A549 (cell line): ENCODE measurements around the gene ROBO1. TPM values are rescaled to one million over a fixed set of nuclear protein-coding genes. Genes with fewer than 3 reads are reported as not detected.

ENCODE experiments used
- ATAC-seq, 2 experiments: fragments of 200-7000 bp in 1 of 2; fragments of >200 bp in 1 of 2; cut with Nextera tagmentation in 1 of 2; cut with Tn5 transposase in 1 of 2; 3 replicates each; pipeline versions ENCODE4 v1.8.0 to v1.9.1; 2018 to 2020; ENCODE audit warnings: mild to moderate bottlenecking in 1 of 2, moderate library complexity in 1 of 2
- CTCF ChIA-PET: fragments of 300-600 bp; sonication (Branson Sonifier 250); formaldehyde crosslinking; extraction: SDS; loops from one replicate; lab custom pipeline; 2021; ENCODE audit warnings: antibody characterized with exemption, inconsistent platforms; lab: Yijun Ruan, JAX
- POLR2A ChIA-PET: fragments of 350-600 bp; formaldehyde crosslinking; extraction: SDS; loops from one replicate; lab custom pipeline; 2021; ENCODE audit warnings: antibody characterized with exemption, inconsistent platforms; lab: Yijun Ruan, JAX
- DNase-seq, 2 experiments: peaks; one replicate each; pipeline versions ENCODE4 v3.0.0 to v3.0.0-alpha.2; 2011 to 2016; ENCODE audit warnings: low read depth in 1 of 2, low spot score in 1 of 2
- FAIRE-seq: peaks from 2 replicates; lab custom pipeline; 2011; peaks lifted over from hg19 to GRCh38; lab: Jason Lieb, UNC
- H3K27ac ChIP-seq, 2 experiments: fragments of >200 bp; sonication (Bioruptor Twin); formaldehyde crosslinking; 3 replicates each; pipeline ENCODE4 v1.5.1; 2016 to 2017
- H3K4me1 ChIP-seq: fragments of >200 bp; sonication (Bioruptor Twin); formaldehyde crosslinking; 3 replicates; pipeline ENCODE4 v1.6.1; 2016
- H3K4me2 ChIP-seq: fragments of >200 bp; sonication (Bioruptor Twin); formaldehyde crosslinking; 3 replicates; pipeline ENCODE4 v1.6.1; 2016
- H3K4me3 ChIP-seq: fragments of >200 bp; sonication (Bioruptor Twin); formaldehyde crosslinking; 3 replicates; pipeline ENCODE4 v1.5.1; 2016
- H3K9me3 ChIP-seq: fragments of >200 bp; sonication (Bioruptor Twin); formaldehyde crosslinking; 3 replicates; pipeline ENCODE4 v1.6.1; 2016
- ATOH8 ChIP-seq: fragments of 250-450 bp; sonication (Bioruptor Pico); IDR thresholded peaks from 2 replicates; pipeline ENCODE4 v1.5.0; 2020; ENCODE audit warnings: low read depth, mild to moderate bottlenecking, moderate library complexity
- CBX8 ChIP-seq: fragments of 200-600 bp; sonication (generic); IDR thresholded peaks from 2 replicates; pipeline ENCODE4 v1.6.1; 2016
- CHD4 ChIP-seq: fragments of 200-600 bp; sonication (generic); IDR thresholded peaks from 2 replicates; pipeline ENCODE4 v1.6.1; 2016; ENCODE audit warnings: antibody characterized with exemption, mild to moderate bottlenecking, borderline replicate concordance
- ESRRA ChIP-seq: fragments of 150-350 bp; IDR thresholded peaks from 2 replicates; pipeline ENCODE4 v1.6.1; 2014; ENCODE audit warnings: mild to moderate bottlenecking, low read length, borderline replicate concordance
- FOSL2 ChIP-seq, 2 experiments: fragments of 450-650 bp in 1 of 2; fragments of >200 bp in 1 of 2; sonication (Bioruptor Twin) in 1 of 2; formaldehyde crosslinking; IDR thresholded peaks; 2 replicates each; pipeline versions ENCODE4 v1.5.0 to v1.6.1; 2016 to 2020; ENCODE audit warnings: mild to moderate bottlenecking in 1 of 2, moderate library complexity in 1 of 2
- FOXS1 ChIP-seq: fragments of 250-450 bp; sonication (Bioruptor Pico); IDR thresholded peaks from 2 replicates; pipeline ENCODE4 v1.5.0; 2020; ENCODE audit warnings: mild to moderate bottlenecking, moderate library complexity
- GATA3 ChIP-seq: IDR thresholded peaks from 2 replicates; pipeline ENCODE4 v1.6.1; 2012; ENCODE audit warnings: borderline replicate concordance
- HEYL ChIP-seq: fragments of 250-450 bp; sonication (Bioruptor Pico); IDR thresholded peaks from 2 replicates; pipeline ENCODE4 v1.8.0; 2021; ENCODE audit warnings: mild to moderate bottlenecking, moderate library complexity
- HMGXB4 ChIP-seq: fragments of 250-450 bp; sonication (Bioruptor Pico); IDR thresholded peaks from 2 replicates; pipeline ENCODE4 v1.5.0; 2021; ENCODE audit warnings: mild to moderate bottlenecking, moderate library complexity, borderline replicate concordance
- HOXA7 ChIP-seq: fragments of 250-450 bp; sonication (Bioruptor Pico); IDR thresholded peaks from 2 replicates; pipeline ENCODE4 v1.5.0; 2020; ENCODE audit warnings: mild to moderate bottlenecking, moderate library complexity
- HOXB13 ChIP-seq: fragments of 250-450 bp; sonication (Bioruptor Pico); IDR thresholded peaks from 2 replicates; pipeline ENCODE4 v1.5.0; 2020; ENCODE audit warnings: low read depth, mild to moderate bottlenecking, moderate library complexity
- KDM5A ChIP-seq: fragments of 200-600 bp; sonication (generic); IDR thresholded peaks from 2 replicates; pipeline ENCODE4 v1.6.1; 2016; ENCODE audit warnings: antibody characterized with exemption, mild to moderate bottlenecking
- MAFK ChIP-seq: fragments of 450-650 bp; IDR thresholded peaks from 2 replicates; pipeline ENCODE4 v1.6.1; 2014; ENCODE audit not compliant: partially characterized antibody
- MYC ChIP-seq: IDR thresholded peaks from 2 replicates; pipeline ENCODE4 v1.6.1; 2012; ENCODE audit warnings: mild to moderate bottlenecking, inconsistent platforms, low read length, improper control_type of control experiment, borderline replicate concordance
- NR3C1 ChIP-seq: fragments of >200 bp; sonication (Bioruptor Twin); formaldehyde crosslinking; IDR thresholded peaks from 3 replicates; pipeline ENCODE4 v1.6.1; 2017
- PHF8 ChIP-seq: fragments of 200-600 bp; sonication (generic); IDR thresholded peaks from 2 replicates; pipeline ENCODE4 v1.6.1; 2016; ENCODE audit warnings: low read depth, mild to moderate bottlenecking, antibody characterized with exemption, moderate library complexity, borderline replicate concordance
- POLR2A ChIP-seq: IDR thresholded peaks from 2 replicates; pipeline ENCODE4 v1.6.1; 2012; ENCODE audit warnings: mild to moderate bottlenecking, low read length
- POLR2AphosphoS2 ChIP-seq: conservative IDR thresholded peaks from 2 replicates; pipeline ENCODE4 v1.6.1; 2012; ENCODE audit warnings: low read length, improper control_type of control experiment, inconsistent platforms
- RAD21 ChIP-seq, 2 experiments: fragments of >200 bp in 1 of 2; sonication (Bioruptor Twin) in 1 of 2; formaldehyde crosslinking in 1 of 2; IDR thresholded peaks in 1 of 2; conservative IDR thresholded peaks in 1 of 2; 2 replicates in 1 of 2; 3 replicates in 1 of 2; pipeline ENCODE4 v1.6.1; 2012 to 2018; ENCODE audit warnings: inconsistent platforms in 1 of 2
- RFX5 ChIP-seq: fragments of 450-650 bp; IDR thresholded peaks from 2 replicates; pipeline ENCODE4 v1.7.1; 2014; ENCODE audit warnings: antibody characterized with exemption, mild to moderate bottlenecking, moderate library complexity
- SREBF2 ChIP-seq: fragments of 450-650 bp; IDR thresholded peaks from 2 replicates; pipeline ENCODE4 v1.6.1; 2014; ENCODE audit warnings: mild to moderate bottlenecking, moderate library complexity
- ZC3H11A ChIP-seq: fragments of 450-650 bp; IDR thresholded peaks from 2 replicates; pipeline ENCODE4 v1.6.1; 2014; ENCODE audit warnings: antibody characterized with exemption, mild to moderate bottlenecking
- ZFP36 ChIP-seq: fragments of 450-650 bp; IDR thresholded peaks from 2 replicates; pipeline ENCODE4 v1.6.1; 2014; ENCODE audit warnings: borderline replicate concordance; ENCODE audit not compliant: partially characterized antibody
- ZNF302 ChIP-seq: fragments of 250-450 bp; sonication (Bioruptor Pico); IDR thresholded peaks from 2 replicates; pipeline ENCODE4 v1.9.0; 2021; ENCODE audit warnings: inconsistent platforms, mild to moderate bottlenecking, moderate library complexity
- WGBS: methylation state at CpG from one replicate; pipeline ENCODE4 v1.1.6; 2017; ENCODE audit errors: missing lambda C conversion rate; 5-methylcytosine and 5-hydroxymethylcytosine counted together
- polyA plus RNA-seq, 4 experiments: library from polyadenylated mRNA; depleted of rRNA in 3 of 4; stranded (reverse); fragments of >200 nt; fragmentation: RNase III in 1 of 4; extraction: RNeasy Plus Mini Kit Qiagen cat#74134 plus additional on column Dnase treatment in 1 of 4; gene quantifications; 2 replicates in 3 of 4; 3 replicates in 1 of 4; pipeline ENCODE4 v1.2.3, GENCODE V29; 2011 to 2017
- TF ChIP-seq, protein P1 (sequence below): fragments of 150-350 bp; IDR thresholded peaks from 2 replicates; pipeline ENCODE4 v1.6.1; 2014; ENCODE audit warnings: low read depth, mild to moderate bottlenecking, low read length
- TF ChIP-seq, protein P2 (sequence below): IDR thresholded peaks from 2 replicates; pipeline ENCODE4 v1.6.1; 2012

ROBO1 gene
- polyA plus RNA-seq, 2 of the 4 experiments (the other 2 are of a cell fraction) = 25.3 to 35.6 TPM

DNA sequence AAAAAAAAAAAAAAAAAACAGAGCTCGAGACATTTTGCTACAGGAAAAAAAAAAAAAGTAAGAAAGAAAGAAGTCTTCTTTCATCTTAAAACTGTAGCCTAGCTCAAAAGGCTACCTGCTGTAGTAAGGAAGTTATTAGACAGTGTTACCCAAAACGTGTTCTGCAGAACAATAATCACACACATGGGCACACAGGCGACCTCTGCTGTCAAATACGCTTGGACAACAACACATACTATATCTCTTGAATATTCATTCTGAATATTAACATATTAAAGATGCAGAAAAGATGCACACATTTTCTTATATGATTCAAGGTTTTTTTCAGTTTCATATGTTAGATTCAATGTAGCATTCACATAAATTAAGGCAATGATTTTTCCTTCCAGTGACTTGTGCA is 215.8 kb downstream of the ROBO1 start:
- H3K4me3 ChIP-seq = no peak overlapping the region
- no peak for FAIRE-seq
- WGBS = 18% methylated on average over 4 of the region's 4 CpGs

GRCh38 chr3:79551321-79551892 is 216.4 kb downstream of the ROBO1 start:
- Histone ChIP-seq H3K4me3 (no peak overlapping the region), H3K27ac (no peak overlapping the region), H3K4me2 (no peak overlapping the region)
- ChIA-PET CTCF (interaction anchor here (1.5 kb wide), 1 partner anchor 34 kb away, joined by 3 read pairs; no protein-coding TSS in a partner anchor), POLR2A (no interaction called here)
- ATAC-seq = no peak
- 26% methylated on average over 2 of the region's 2 CpGs for WGBS
- FAIRE-seq = no peak
- peak; percentile 91 for TF ChIP-seq MAFK
- no peak for TF ChIP-seq GATA3
- TF ChIP-seq, all 56 proteins: peak for 1
- no peak for DNase-seq
- no peaks in the 10 kb centered on the region for H3K9me3 ChIP-seq
- H3K4me1 ChIP-seq = no peaks in the 10 kb centered on the region

More for the DNA sequence above, 215.8 kb downstream of the ROBO1 start:
- no peaks in the 10 kb centered on the region for H3K9me3 ChIP-seq
- TF ChIP-seq NR3C1 (no peak), HOXA7 (CRISPR knock-in tag) (no peak), HEYL (CRISPR knock-in tag) (no peak), ZFP36 (no peak), MAFK (no peak), SREBF2 (no peak), FOXS1 (CRISPR knock-in tag) (no peak), CBX8 (no peak), ZC3H11A (no peak), CHD4 (no peak), PHF8 (no peak), HOXB13 (no peak), ZNF302 (CRISPR knock-in tag) (no peak), ESRRA (no peak)
- TF ChIP-seq, protein P1, sequence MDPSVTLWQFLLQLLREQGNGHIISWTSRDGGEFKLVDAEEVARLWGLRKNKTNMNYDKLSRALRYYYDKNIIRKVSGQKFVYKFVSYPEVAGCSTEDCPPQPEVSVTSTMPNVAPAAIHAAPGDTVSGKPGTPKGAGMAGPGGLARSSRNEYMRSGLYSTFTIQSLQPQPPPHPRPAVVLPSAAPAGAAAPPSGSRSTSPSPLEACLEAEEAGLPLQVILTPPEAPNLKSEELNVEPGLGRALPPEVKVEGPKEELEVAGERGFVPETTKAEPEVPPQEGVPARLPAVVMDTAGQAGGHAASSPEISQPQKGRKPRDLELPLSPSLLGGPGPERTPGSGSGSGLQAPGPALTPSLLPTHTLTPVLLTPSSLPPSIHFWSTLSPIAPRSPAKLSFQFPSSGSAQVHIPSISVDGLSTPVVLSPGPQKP = no peak
- TF ChIP-seq, all 56 proteins: peak for 0
- DNase-seq (peak in 1 of 2 experiments; percentile 9), ATAC-seq (no peak)
- Histone ChIP-seq H3K4me1 (no peaks in the 10 kb centered on the region), H3K4me2 (no peak overlapping the region), H3K27ac (no peak overlapping the region)
- CTCF ChIA-PET = no interaction called here
- POLR2A ChIA-PET = no interaction called here

GRCh38 chr3:79543218-79543982 is 224.4 kb downstream of the ROBO1 start:
- ATAC-seq (no peak), DNase-seq (no peak), FAIRE-seq (no peak)
- H3K4me2 ChIP-seq = no peak overlapping the region
- TF ChIP-seq MAFK (no peak), ZC3H11A (no peak), RAD21 (conservative IDR thresholded peaks at IDR 0.05 in 1 of 2, IDR thresholded peaks at IDR 0.05 in 1 of 2) (no peak), POLR2AphosphoS2 (no peak), ATOH8 (no peak), RFX5 (no peak), FOSL2 (IDR thresholded peaks at IDR 0.05) (no peak), FOSL2 (CRISPR knock-in tag; IDR thresholded peaks at IDR 0.05) (no peak), KDM5A (no peak), HMGXB4 (CRISPR knock-in tag) (no peak), SREBF2 (no peak), POLR2A (no peak), MYC (no peak)
- TF ChIP-seq, protein P2, sequence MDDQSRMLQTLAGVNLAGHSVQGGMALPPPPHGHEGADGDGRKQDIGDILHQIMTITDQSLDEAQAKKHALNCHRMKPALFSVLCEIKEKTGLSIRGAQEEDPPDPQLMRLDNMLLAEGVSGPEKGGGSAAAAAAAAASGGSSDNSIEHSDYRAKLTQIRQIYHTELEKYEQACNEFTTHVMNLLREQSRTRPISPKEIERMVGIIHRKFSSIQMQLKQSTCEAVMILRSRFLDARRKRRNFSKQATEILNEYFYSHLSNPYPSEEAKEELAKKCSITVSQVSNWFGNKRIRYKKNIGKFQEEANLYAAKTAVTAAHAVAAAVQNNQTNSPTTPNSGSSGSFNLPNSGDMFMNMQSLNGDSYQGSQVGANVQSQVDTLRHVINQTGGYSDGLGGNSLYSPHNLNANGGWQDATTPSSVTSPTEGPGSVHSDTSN = no peak
- CTCF ChIA-PET = interaction anchor here (0.6 kb wide), 1 partner anchor 231 kb away, joined by 3 read pairs; no protein-coding TSS in a partner anchor
- POLR2A ChIA-PET = no interaction called here
- H3K4me1 ChIP-seq = no peaks in the 10 kb centered on the region
- WGBS = 26% methylated on average over 5 of the region's 5 CpGs
- H3K9me3 ChIP-seq = no peaks in the 10 kb centered on the region
- no peak overlapping the region for H3K4me3 ChIP-seq
- no peak overlapping the region for H3K27ac ChIP-seq
